GM12864 (cell line): Measurements from ENCODE around the gene EXD2.

ENCODE experiments used
- DNase-seq: peaks from one replicate; pipeline ENCODE4 v3.0.0-alpha.2; 2011; ENCODE audit warnings: low read depth
- H3K4me3 ChIP-seq: 2 replicates; pipeline ENCODE4 v1.5.1; 2011; ENCODE audit warnings: mild to moderate bottlenecking, low read depth, low read length, control low read depth
- CTCF ChIP-seq: IDR thresholded peaks from 2 replicates; pipeline ENCODE4 v1.5.1; 2011; ENCODE audit warnings: low read depth, mild to moderate bottlenecking, moderate library complexity, low read length, control low read depth, inconsistent platforms; ENCODE audit errors: missing control alignments

Gene EXD2

GRCh38 chr14:69291891-69292561 is 100.7 kb downstream of the EXD2 start:
- no peak for DNase-seq
- H3K4me3 ChIP-seq: no peak overlapping the region
- TF ChIP-seq CTCF: no peak
